ENCODE results near the gene CD300A. TPM values are rescaled to one million over a fixed set of nuclear protein-coding genes. Genes with fewer than 3 reads are reported as not detected.

CD300A gene
- total RNA-seq, 1 experiment from 2014 or later = 0.45 TPM

GRCh38 chr17:74523308-74523707, 56.9 kb downstream of the CD300A start:
- Mint-ChIP-seq H3K4me1 (ENCODE audit: low read depth, unreplicated experiment) (no peaks in the 10 kb centered on the region), H3K27me3 (ENCODE audit: unreplicated experiment) (peaks cover 87% of the 10 kb centered on the region), H3K36me3 (ENCODE audit: insufficient read depth, unreplicated experiment) (no peaks in the 10 kb centered on the region), H3K27ac (ENCODE audit: unreplicated experiment) (no peak overlapping the region), H3K9me3 (ENCODE audit: low read depth, unreplicated experiment) (peaks cover 2% of the 10 kb centered on the region), H3K4me3 (ENCODE audit: low read depth, unreplicated experiment) (no peak overlapping the region)
- TF ChIP-seq, protein P1, sequence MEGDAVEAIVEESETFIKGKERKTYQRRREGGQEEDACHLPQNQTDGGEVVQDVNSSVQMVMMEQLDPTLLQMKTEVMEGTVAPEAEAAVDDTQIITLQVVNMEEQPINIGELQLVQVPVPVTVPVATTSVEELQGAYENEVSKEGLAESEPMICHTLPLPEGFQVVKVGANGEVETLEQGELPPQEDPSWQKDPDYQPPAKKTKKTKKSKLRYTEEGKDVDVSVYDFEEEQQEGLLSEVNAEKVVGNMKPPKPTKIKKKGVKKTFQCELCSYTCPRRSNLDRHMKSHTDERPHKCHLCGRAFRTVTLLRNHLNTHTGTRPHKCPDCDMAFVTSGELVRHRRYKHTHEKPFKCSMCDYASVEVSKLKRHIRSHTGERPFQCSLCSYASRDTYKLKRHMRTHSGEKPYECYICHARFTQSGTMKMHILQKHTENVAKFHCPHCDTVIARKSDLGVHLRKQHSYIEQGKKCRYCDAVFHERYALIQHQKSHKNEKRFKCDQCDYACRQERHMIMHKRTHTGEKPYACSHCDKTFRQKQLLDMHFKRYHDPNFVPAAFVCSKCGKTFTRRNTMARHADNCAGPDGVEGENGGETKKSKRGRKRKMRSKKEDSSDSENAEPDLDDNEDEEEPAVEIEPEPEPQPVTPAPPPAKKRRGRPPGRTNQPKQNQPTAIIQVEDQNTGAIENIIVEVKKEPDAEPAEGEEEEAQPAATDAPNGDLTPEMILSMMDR (IDR thresholded peaks at IDR 0.05; ENCODE audit: unreplicated experiment) = no peak
- intact Hi-C loops (cut with micrococcal nuclease; ENCODE audit: unreplicated experiment) = no loop called here
- no peak for DNase-seq
- no TSS peak for BruUV-seq (replicated peaks)
- CTCF ChIA-PET = no interaction called here

GRCh38 chr17:74524653-74525464, 58.4 kb downstream of the CD300A start:
- CTCF ChIA-PET = interaction anchor here (0.6 kb wide), 1 partner anchor 234 kb away, joined by 3 read pairs; no protein-coding TSS in a partner anchor
- Mint-ChIP-seq H3K27ac (ENCODE audit: unreplicated experiment) (no peak overlapping the region), H3K36me3 (ENCODE audit: insufficient read depth, unreplicated experiment) (no peaks in the 10 kb centered on the region), H3K4me3 (ENCODE audit: low read depth, unreplicated experiment) (no peak overlapping the region), H3K27me3 (ENCODE audit: unreplicated experiment) (peaks cover 97% of the 10 kb centered on the region), H3K9me3 (ENCODE audit: low read depth, unreplicated experiment) (no peaks in the 10 kb centered on the region), H3K4me1 (ENCODE audit: low read depth, unreplicated experiment) (no peaks in the 10 kb centered on the region)
- BruUV-seq (replicated peaks) = no TSS peak
- intact Hi-C loops (cut with micrococcal nuclease; ENCODE audit: unreplicated experiment) = no loop called here
- no peak for DNase-seq
- TF ChIP-seq, protein P1 (IDR thresholded peaks at IDR 0.05; ENCODE audit: unreplicated experiment) = no peak

- intact Hi-C loops (cut with micrococcal nuclease; ENCODE audit: unreplicated experiment) = no loop called here
- H3K4me3 Mint-ChIP-seq (ENCODE audit: low read depth, unreplicated experiment) = no peak overlapping the region
- BruUV-seq (replicated peaks) = no TSS peak
- TF ChIP-seq, protein P1 (IDR thresholded peaks at IDR 0.05; ENCODE audit: unreplicated experiment) = no peak
- CTCF ChIA-PET = interaction anchor here (0.6 kb wide), 1 partner anchor 235 kb away, joined by 3 read pairs; no protein-coding TSS in a partner anchor
- H3K4me1 Mint-ChIP-seq (ENCODE audit: low read depth, unreplicated experiment) = no peaks in the 10 kb centered on the region
- H3K9me3 Mint-ChIP-seq (ENCODE audit: low read depth, unreplicated experiment) = no peaks in the 10 kb centered on the region
- peaks cover 100% of the 10 kb centered on the region for H3K27me3 Mint-ChIP-seq (ENCODE audit: unreplicated experiment)
- H3K27ac Mint-ChIP-seq (ENCODE audit: unreplicated experiment) = no peak overlapping the region
- no peak for DNase-seq
- no peaks in the 10 kb centered on the region for H3K36me3 Mint-ChIP-seq (ENCODE audit: insufficient read depth, unreplicated experiment)
Observed at GRCh38 chr17:74525465-74525725, 59.0 kb downstream of the CD300A start.

DNA sequence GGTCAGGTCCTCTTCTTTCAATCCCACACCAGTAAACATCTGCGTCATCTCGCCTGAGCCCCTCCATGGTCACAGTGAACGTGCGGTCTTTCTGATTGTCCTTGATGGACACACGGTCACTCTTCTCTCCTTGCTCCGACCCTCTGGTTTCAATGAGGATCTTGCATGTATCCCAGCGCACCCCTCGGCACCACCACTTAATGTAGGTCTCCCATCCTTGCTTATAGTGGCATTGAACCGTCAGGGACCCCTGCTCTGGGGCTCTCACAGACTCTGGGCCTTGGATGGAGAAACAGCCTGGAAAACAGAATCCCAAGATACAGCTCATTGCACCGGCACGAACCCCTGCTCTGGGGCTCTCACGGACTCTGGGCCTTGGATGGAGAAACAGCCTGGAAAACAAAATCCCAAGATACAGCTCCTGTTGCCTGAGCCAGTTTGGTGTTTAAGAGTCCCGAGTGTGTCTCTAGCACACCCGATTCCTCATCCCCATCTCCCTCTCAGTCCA, 59.4 kb downstream of the CD300A start:
- Mint-ChIP-seq H3K4me1 (ENCODE audit: low read depth, unreplicated experiment) (no peaks in the 10 kb centered on the region), H3K27ac (ENCODE audit: unreplicated experiment) (no peak overlapping the region), H3K27me3 (ENCODE audit: unreplicated experiment) (peaks cover 100% of the 10 kb centered on the region), H3K9me3 (ENCODE audit: low read depth, unreplicated experiment) (no peaks in the 10 kb centered on the region), H3K36me3 (ENCODE audit: insufficient read depth, unreplicated experiment) (no peaks in the 10 kb centered on the region), H3K4me3 (ENCODE audit: low read depth, unreplicated experiment) (no peak overlapping the region)
- CTCF ChIA-PET = no interaction called here
- intact Hi-C loops (cut with micrococcal nuclease; ENCODE audit: unreplicated experiment) = no loop called here
- BruUV-seq (replicated peaks) = no TSS peak
- TF ChIP-seq, protein P1 (IDR thresholded peaks at IDR 0.05; ENCODE audit: unreplicated experiment) = no peak
- no peak for DNase-seq
